Kidney epithelial cell (primary cell): ENCODE data around the gene NINL. TPM values are rescaled to one million over a fixed set of nuclear protein-coding genes. Genes with fewer than 3 reads are reported as not detected.

Experiments
- DNase-seq: peaks from one replicate; pipeline ENCODE4 v3.0.0-alpha.2; 2010; ENCODE audit warnings: low read depth
- H3K27me3 ChIP-seq: 2 replicates; pipeline ENCODE4 v1.6.0; 2011; ENCODE audit warnings: low read length; ENCODE audit not compliant: control insufficient read depth, insufficient read depth
- H3K36me3 ChIP-seq: 2 replicates; pipeline ENCODE4 v1.5.1; 2011; ENCODE audit warnings: low read length; ENCODE audit not compliant: control insufficient read depth, insufficient read depth
- H3K4me3 ChIP-seq: 2 replicates; pipeline ENCODE4 v1.5.1; 2011; ENCODE audit warnings: low read depth, mild to moderate bottlenecking, control low read depth, low read length
- total RNA-seq: library from RNA; depleted of rRNA; stranded (reverse); fragments of >200 nt; gene quantifications from 2 replicates; pipeline ENCODE4 v1.2.3, GENCODE V29; 2015
- TF ChIP-seq, protein P1 (sequence below): IDR thresholded peaks from 2 replicates; pipeline ENCODE4 v1.5.1; 2011; ENCODE audit warnings: mild to moderate bottlenecking, moderate library complexity, low read length, control low read depth, inconsistent platforms; ENCODE audit not compliant: insufficient read depth, poor library complexity, severe bottlenecking

NINL gene
- total RNA-seq, 1 donor from 2014 or later, result 19.6 TPM

DNA sequence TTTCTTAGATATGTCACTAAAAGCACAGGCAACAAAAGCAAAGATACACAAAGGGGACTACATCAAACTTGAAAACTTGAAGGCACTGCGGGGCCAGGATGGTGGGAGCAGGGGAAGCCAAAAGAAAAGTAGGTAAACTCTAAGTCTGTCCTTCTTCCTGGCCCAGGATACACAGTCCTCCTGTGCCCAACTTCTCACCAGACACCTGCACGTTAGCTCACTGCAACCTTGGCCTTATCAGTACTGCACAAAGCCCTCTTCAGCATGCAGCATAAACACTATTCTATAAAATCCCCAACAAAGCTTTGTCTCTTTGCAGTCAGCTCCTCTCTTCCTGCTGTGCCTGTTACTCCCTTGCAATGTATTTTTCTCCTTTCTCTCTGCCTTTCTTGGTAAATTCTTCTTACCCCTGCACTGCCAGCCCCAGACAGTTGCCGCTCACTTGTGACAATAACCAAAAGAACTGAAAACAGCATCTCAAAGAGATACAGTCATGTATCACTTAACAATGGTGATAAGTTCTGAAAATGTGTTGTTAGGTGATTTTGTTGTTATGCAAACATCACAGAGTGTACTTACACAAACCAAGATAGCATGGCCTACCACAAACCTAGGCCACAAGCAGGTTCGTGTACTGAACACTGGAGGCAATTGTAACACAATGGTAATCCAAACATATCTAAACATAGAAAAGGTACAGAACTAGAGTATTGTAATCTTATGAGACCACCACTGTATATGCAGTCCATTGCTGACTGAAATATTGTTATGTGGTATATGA lies 51.2 kb downstream of the NINL start:
- no peaks in the 10 kb centered on the region for H3K36me3 ChIP-seq
- no peak overlapping the region for H3K4me3 ChIP-seq
- no peaks in the 10 kb centered on the region for H3K27me3 ChIP-seq
- DNase-seq, result no peak
- TF ChIP-seq, protein P1, sequence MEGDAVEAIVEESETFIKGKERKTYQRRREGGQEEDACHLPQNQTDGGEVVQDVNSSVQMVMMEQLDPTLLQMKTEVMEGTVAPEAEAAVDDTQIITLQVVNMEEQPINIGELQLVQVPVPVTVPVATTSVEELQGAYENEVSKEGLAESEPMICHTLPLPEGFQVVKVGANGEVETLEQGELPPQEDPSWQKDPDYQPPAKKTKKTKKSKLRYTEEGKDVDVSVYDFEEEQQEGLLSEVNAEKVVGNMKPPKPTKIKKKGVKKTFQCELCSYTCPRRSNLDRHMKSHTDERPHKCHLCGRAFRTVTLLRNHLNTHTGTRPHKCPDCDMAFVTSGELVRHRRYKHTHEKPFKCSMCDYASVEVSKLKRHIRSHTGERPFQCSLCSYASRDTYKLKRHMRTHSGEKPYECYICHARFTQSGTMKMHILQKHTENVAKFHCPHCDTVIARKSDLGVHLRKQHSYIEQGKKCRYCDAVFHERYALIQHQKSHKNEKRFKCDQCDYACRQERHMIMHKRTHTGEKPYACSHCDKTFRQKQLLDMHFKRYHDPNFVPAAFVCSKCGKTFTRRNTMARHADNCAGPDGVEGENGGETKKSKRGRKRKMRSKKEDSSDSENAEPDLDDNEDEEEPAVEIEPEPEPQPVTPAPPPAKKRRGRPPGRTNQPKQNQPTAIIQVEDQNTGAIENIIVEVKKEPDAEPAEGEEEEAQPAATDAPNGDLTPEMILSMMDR, result no peak

GRCh38 chr20:25532971-25533391 lies 52.4 kb downstream of the NINL start:
- no peak for DNase-seq
- H3K4me3 ChIP-seq, result no peak overlapping the region
- H3K27me3 ChIP-seq, result no peaks in the 10 kb centered on the region

GRCh38 chr20:25532015-25532751 lies 53.1 kb downstream of the NINL start:
- H3K27me3 ChIP-seq, result no peaks in the 10 kb centered on the region
- TF ChIP-seq, protein P1, result no peak
- no peak for DNase-seq
- no peaks in the 10 kb centered on the region for H3K36me3 ChIP-seq
- H3K4me3 ChIP-seq, result no peak overlapping the region

More at GRCh38 chr20:25532971-25533391, 52.4 kb downstream of the NINL start:
- H3K36me3 ChIP-seq, result no peaks in the 10 kb centered on the region
- TF ChIP-seq, protein P1, result no peak

DNA sequence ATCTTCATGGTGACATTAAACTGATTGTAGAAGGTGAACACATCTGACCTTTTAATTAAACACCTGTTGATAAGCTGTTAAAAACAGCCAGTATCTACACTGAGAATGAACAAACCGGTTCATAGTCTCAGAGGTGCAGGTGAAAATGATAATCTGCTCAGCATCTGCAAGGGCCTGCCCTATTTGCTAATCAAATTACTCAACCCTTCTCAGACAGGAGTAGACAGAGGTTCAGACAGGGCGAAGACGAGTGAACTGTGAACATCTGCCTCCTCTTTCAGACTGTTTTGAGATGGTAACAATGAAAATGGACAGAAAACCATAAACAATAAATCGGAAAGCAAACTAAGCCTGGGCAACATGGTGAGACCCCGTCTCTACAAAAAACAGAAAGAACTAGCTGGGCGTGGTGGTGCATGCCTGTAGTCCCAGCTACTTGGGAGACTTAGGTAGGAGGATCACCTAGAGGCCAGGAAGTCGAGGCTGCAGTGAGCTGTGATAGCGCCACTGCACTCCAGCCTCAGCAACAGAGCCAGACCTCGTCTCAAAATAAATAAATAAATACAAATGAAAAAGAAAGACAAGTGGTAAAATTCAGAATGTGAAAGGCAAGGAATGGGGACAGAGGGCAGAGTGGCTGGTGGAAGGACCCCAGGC lies 55.9 kb downstream of the NINL start:
- TF ChIP-seq, protein P1, result no peak
- no peak for DNase-seq
- Histone ChIP-seq H3K4me3 (no peak overlapping the region), H3K27me3 (no peaks in the 10 kb centered on the region), H3K36me3 (no peaks in the 10 kb centered on the region)

- no peak for DNase-seq
- Histone ChIP-seq H3K4me3 (no peak overlapping the region), H3K36me3 (no peaks in the 10 kb centered on the region), H3K27me3 (no peaks in the 10 kb centered on the region)
- TF ChIP-seq, protein P1, result no peak
Observed at GRCh38 chr20:25527949-25528348, 57.4 kb downstream of the NINL start.
